ENCODE results near the gene APAF1. TPM values are rescaled to one million over a fixed set of nuclear protein-coding genes. Genes with fewer than 3 reads are reported as not detected.

Gene APAF1
- polyA plus RNA-seq, 1 of the 3 experiments (the other 2 are of a cell fraction), result 3.3 TPM

GRCh38 chr12:98606359-98606988 lies 38.6 kb upstream of the APAF1 start:
- no peak for TF ChIP-seq SMC3 (IDR thresholded peaks at IDR 0.05; ENCODE audit: low read depth, low read length)
- TF ChIP-seq CTCF (IDR thresholded peaks at IDR 0.05), result peak; percentile 32; the same call in 1 of the 2 replicates
- Histone ChIP-seq H3K27me3 (ENCODE audit: insufficient read depth) (no peaks in the 10 kb centered on the region), H3K9me3 (no peaks in the 10 kb centered on the region), H3K9ac (no peak overlapping the region), H3K79me2 (ENCODE audit: insufficient read depth) (no peaks in the 10 kb centered on the region; the same call in 1 of the 2 replicates), H3K27ac (ENCODE audit: low read depth in 2 of 2, low read length in 1 of 2) (no peak overlapping the region), H2AFZ (ENCODE audit: low read depth) (no peak overlapping the region), H3K9me2 (no peaks in the 10 kb centered on the region), H3K4me2 (no peak overlapping the region), H4K20me1 (ENCODE audit: insufficient read depth) (peaks cover 4% of the 10 kb centered on the region; the same call in 1 of the 2 replicates), H3F3A (replicated peaks; ENCODE audit: insufficient read depth) (peaks cover 44% of the 10 kb centered on the region), H3K4me3 (ENCODE audit: low read depth in 2 of 2, low read length in 1 of 2) (no peak overlapping the region), H3K4me1 (ENCODE audit: control insufficient read depth in 1 of 2, insufficient read depth in 2 of 2, low read depth in 1 of 2, low read length in 1 of 2) (no peaks in the 10 kb centered on the region), H3K36me3 (replicated peaks in 1 of 2; ENCODE audit: control insufficient read depth in 1 of 2, insufficient read depth in 2 of 2, low read length in 1 of 2) (peaks cover 24 to 26% of the 10 kb centered on the region in 2 experiments)
- WGBS (ENCODE audit: low lambda C conversion rate), result 72% methylated on average over 2 of the region's 2 CpGs
- ChIA-PET CTCF (interaction anchor here (0.7 to 5.9 kb wide), 6 partner anchors 8 to 778 kb away, joined by 3 to 25 read pairs (median 3); partner anchors contain the start of gene SLC25A3), POLR2A (no interaction called here)
- no peak for DNase-seq

DNA sequence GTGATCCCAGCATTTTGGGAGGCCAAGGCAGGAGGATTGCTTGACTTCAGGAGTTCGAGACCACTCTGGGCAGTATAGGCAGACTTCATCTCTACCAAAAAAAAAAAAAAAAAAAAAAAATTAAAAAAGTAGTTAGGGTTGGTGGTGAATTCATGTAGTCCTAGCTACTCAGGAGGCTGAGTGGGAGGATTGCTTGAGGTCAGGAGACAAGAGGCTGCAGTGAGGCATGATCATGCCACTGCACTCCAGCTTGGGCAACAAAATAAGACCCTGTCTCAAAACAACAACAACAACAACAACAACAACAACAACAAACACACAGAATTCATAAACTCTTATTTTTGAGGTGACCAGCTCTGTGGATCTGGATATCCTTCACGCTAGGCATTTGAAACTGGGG lies 34.5 kb upstream of the APAF1 start:
- 92% methylated on average over 2 of the region's 2 CpGs for WGBS (ENCODE audit: low lambda C conversion rate)
- Histone ChIP-seq H3K79me2 (ENCODE audit: insufficient read depth) (no peaks in the 10 kb centered on the region), H3K27me3 (ENCODE audit: insufficient read depth) (no peaks in the 10 kb centered on the region), H3K9me3 (no peaks in the 10 kb centered on the region), H3K27ac (ENCODE audit: low read depth in 2 of 2, low read length in 1 of 2) (no peak overlapping the region), H3K4me3 (ENCODE audit: low read depth in 2 of 2, low read length in 1 of 2) (no peak overlapping the region), H3F3A (replicated peaks; ENCODE audit: insufficient read depth) (peaks cover 12% of the 10 kb centered on the region), H4K20me1 (ENCODE audit: insufficient read depth) (no peaks in the 10 kb centered on the region; the same call in 1 of the 2 replicates), H3K4me2 (no peak overlapping the region), H3K4me1 (ENCODE audit: control insufficient read depth in 1 of 2, insufficient read depth in 2 of 2, low read depth in 1 of 2, low read length in 1 of 2) (no peaks in the 10 kb centered on the region), H3K9me2 (no peaks in the 10 kb centered on the region), H3K9ac (no peak overlapping the region), H2AFZ (ENCODE audit: low read depth) (no peak overlapping the region), H3K36me3 (replicated peaks in 1 of 2; ENCODE audit: control insufficient read depth in 1 of 2, insufficient read depth in 2 of 2, low read length in 1 of 2) (no peaks in the 10 kb centered on the region)
- TF ChIP-seq, protein P1, sequence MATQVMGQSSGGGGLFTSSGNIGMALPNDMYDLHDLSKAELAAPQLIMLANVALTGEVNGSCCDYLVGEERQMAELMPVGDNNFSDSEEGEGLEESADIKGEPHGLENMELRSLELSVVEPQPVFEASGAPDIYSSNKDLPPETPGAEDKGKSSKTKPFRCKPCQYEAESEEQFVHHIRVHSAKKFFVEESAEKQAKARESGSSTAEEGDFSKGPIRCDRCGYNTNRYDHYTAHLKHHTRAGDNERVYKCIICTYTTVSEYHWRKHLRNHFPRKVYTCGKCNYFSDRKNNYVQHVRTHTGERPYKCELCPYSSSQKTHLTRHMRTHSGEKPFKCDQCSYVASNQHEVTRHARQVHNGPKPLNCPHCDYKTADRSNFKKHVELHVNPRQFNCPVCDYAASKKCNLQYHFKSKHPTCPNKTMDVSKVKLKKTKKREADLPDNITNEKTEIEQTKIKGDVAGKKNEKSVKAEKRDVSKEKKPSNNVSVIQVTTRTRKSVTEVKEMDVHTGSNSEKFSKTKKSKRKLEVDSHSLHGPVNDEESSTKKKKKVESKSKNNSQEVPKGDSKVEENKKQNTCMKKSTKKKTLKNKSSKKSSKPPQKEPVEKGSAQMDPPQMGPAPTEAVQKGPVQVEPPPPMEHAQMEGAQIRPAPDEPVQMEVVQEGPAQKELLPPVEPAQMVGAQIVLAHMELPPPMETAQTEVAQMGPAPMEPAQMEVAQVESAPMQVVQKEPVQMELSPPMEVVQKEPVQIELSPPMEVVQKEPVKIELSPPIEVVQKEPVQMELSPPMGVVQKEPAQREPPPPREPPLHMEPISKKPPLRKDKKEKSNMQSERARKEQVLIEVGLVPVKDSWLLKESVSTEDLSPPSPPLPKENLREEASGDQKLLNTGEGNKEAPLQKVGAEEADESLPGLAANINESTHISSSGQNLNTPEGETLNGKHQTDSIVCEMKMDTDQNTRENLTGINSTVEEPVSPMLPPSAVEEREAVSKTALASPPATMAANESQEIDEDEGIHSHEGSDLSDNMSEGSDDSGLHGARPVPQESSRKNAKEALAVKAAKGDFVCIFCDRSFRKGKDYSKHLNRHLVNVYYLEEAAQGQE (IDR thresholded peaks at IDR 0.05; ENCODE audit: low read depth, low read length), result no peak
- TF ChIP-seq MEF2A (IDR thresholded peaks at IDR 0.05; ENCODE audit: borderline replicate concordance, low read depth), result no peak
- TF ChIP-seq TAF1 (IDR thresholded peaks at IDR 0.05; ENCODE audit: borderline replicate concordance, low read depth, low read length), result no peak
- no peak for TF ChIP-seq CTCF (IDR thresholded peaks at IDR 0.05)
- TF ChIP-seq SIN3A (IDR thresholded peaks at IDR 0.05; ENCODE audit: borderline replicate concordance, low read depth, low read length), result no peak
- TF ChIP-seq RFX5 (IDR thresholded peaks at IDR 0.05; ENCODE audit: low read length), result no peak
- TF ChIP-seq CHD2 (IDR thresholded peaks at IDR 0.05; ENCODE audit: low read length, partially characterized antibody), result no peak
- no peak for TF ChIP-seq NRF1 (IDR thresholded peaks at IDR 0.05; ENCODE audit: low read depth, low read length)
- TF ChIP-seq TCF12 (IDR thresholded peaks at IDR 0.05), result no peak
- TF ChIP-seq JUND (IDR thresholded peaks at IDR 0.05), result no peak
- TF ChIP-seq RCOR1 (IDR thresholded peaks at IDR 0.05; ENCODE audit: low read length), result no peak
- TF ChIP-seq NFIC (IDR thresholded peaks at IDR 0.05; ENCODE audit: borderline replicate concordance), result no peak
- TF ChIP-seq GATA2 (CRISPR knock-in tag; IDR thresholded peaks at IDR 0.05), result no peak
- no peak for TF ChIP-seq YY1 (IDR thresholded peaks at IDR 0.05; ENCODE audit: low read depth)
- no peak for TF ChIP-seq PBX3 (IDR thresholded peaks at IDR 0.05)
- no peak for TF ChIP-seq FOXM1 (IDR thresholded peaks at IDR 0.05; ENCODE audit: low read depth)
- no peak for TF ChIP-seq MXI1 (IDR thresholded peaks at IDR 0.05; ENCODE audit: low read depth, low read length)
- ChIA-PET POLR2A (no interaction called here), CTCF (no interaction called here)
- no peak for DNase-seq

Measured in SK-N-SH (cell line).